NCI-H2107 (cell line): ENCODE measurements around the gene CDYL.

Experiments used
- DNase-seq: peaks from one replicate; lab custom pipeline; 2025; lab: John Stamatoyannopoulos, UW

The CDYL gene

GRCh38 chr6:4774715-4775493 lies 1.3 kb upstream of the CDYL start:
- DNase-seq: no peak

- DNase-seq: peak; percentile 24
Measured at GRCh38 chr6:4775494-4776130, 592 bp upstream of the CDYL start.

GRCh38 chr6:4776493-4777393 lies 539 bp downstream of the CDYL start:
- DNase-seq: no peak

- DNase-seq: no peak
Measured at GRCh38 chr6:4777394-4777935, 1.3 kb downstream of the CDYL start.

GRCh38 chr6:4778086-4778485 lies 1.9 kb downstream of the CDYL start:
- DNase-seq: no peak

GRCh38 chr6:4780360-4780812 lies 4.2 kb downstream of the CDYL start:
- no peak for DNase-seq

GRCh38 chr6:4781426-4781825 lies 5.2 kb downstream of the CDYL start:
- no peak for DNase-seq

GRCh38 chr6:4781967-4782575 lies 5.9 kb downstream of the CDYL start:
- no peak for DNase-seq

- DNase-seq: no peak
Measured at GRCh38 chr6:4786996-4787395, 10.8 kb downstream of the CDYL start.

- DNase-seq: no peak
Measured at GRCh38 chr6:4788482-4788881, 12.3 kb downstream of the CDYL start.

- no peak for DNase-seq
Measured at GRCh38 chr6:4788953-4789584, 12.9 kb downstream of the CDYL start.

GRCh38 chr6:4790158-4790899 lies 14.1 kb downstream of the CDYL start:
- no peak for DNase-seq

GRCh38 chr6:4794140-4794707 lies 18.0 kb downstream of the CDYL start:
- no peak for DNase-seq

GRCh38 chr6:4797587-4797986 lies 21.4 kb downstream of the CDYL start:
- DNase-seq: no peak

GRCh38 chr6:4799912-4800311 lies 23.7 kb downstream of the CDYL start:
- DNase-seq: no peak

GRCh38 chr6:4800662-4801061 lies 24.5 kb downstream of the CDYL start:
- DNase-seq: no peak

- DNase-seq: no peak
Measured at GRCh38 chr6:4801491-4802110, 25.4 kb downstream of the CDYL start.

GRCh38 chr6:4802312-4802935 lies 26.2 kb downstream of the CDYL start:
- DNase-seq: no peak

- no peak for DNase-seq
Measured at GRCh38 chr6:4803343-4803744, 27.1 kb downstream of the CDYL start.
